ENCODE data around the gene COX17.

DNA sequence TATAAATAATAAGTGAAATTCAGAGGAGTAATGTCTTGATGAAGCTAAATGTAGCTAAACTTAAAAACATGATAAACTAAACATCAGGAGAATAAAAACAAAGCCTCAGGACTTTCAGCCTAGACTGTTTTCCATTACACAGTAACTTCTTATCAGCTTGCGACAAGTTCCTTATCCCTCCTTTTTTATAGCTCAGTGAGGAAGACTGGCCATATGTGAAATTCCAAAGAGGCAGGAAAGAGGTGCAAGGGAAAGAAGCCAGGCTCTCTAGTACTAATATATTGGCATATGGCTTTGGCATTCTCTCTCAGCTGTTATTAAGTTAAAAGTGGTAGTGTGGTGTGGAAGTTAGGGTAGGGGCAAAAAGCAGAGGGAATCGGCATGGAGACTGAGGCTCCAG lies 4.4 kb downstream of the COX17 start:
- TF ChIP-seq, protein P1, sequence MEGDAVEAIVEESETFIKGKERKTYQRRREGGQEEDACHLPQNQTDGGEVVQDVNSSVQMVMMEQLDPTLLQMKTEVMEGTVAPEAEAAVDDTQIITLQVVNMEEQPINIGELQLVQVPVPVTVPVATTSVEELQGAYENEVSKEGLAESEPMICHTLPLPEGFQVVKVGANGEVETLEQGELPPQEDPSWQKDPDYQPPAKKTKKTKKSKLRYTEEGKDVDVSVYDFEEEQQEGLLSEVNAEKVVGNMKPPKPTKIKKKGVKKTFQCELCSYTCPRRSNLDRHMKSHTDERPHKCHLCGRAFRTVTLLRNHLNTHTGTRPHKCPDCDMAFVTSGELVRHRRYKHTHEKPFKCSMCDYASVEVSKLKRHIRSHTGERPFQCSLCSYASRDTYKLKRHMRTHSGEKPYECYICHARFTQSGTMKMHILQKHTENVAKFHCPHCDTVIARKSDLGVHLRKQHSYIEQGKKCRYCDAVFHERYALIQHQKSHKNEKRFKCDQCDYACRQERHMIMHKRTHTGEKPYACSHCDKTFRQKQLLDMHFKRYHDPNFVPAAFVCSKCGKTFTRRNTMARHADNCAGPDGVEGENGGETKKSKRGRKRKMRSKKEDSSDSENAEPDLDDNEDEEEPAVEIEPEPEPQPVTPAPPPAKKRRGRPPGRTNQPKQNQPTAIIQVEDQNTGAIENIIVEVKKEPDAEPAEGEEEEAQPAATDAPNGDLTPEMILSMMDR (IDR thresholded peaks at IDR 0.05 in 2 of 3, conservative IDR thresholded peaks at IDR 0.05 in 1 of 3; ENCODE audit: borderline replicate concordance in 1 of 3, insufficient read depth in 1 of 3, low read depth in 2 of 3, low read length in 2 of 3) = no peak
- TF ChIP-seq POLR2A (IDR thresholded peaks at IDR 0.05; ENCODE audit: borderline replicate concordance, extremely low read depth, insufficient read depth, insufficient read length) (no peak), RAD21 (IDR thresholded peaks at IDR 0.05; ENCODE audit: low read depth) (no peak), REST (IDR thresholded peaks at IDR 0.05; ENCODE audit: low read depth) (no peak), EZH2 (IDR thresholded peaks at IDR 0.05) (no peak), ZNF274 (IDR thresholded peaks at IDR 0.05; ENCODE audit: low read depth, low read length) (no peak), TCF7L2 (IDR thresholded peaks at IDR 0.05; ENCODE audit: borderline replicate concordance, extremely low read depth, insufficient read depth, insufficient read length) (no peak), EZH2phosphoT487 (IDR thresholded peaks at IDR 0.05; ENCODE audit: borderline replicate concordance) (no peak)
